Muscle layer of duodenum (tissue), 2 donors: ENCODE measurements around the gene FCHSD2.
"Not testable (repeated sequence)": the region's sequence is repeated elsewhere in the genome, so short reads cannot be mapped to it uniquely, and the experiment has no call there.

Experiments used
- H3K27ac ChIP-seq: one replicate; pipeline ENCODE4 v1.7.0; 2013; ENCODE audit warnings: mild to moderate bottlenecking, low read length
- H3K27me3 ChIP-seq: one replicate; pipeline ENCODE4 v1.7.0; 2013; ENCODE audit warnings: low read depth, mild to moderate bottlenecking, control low read depth, low read length
- H3K36me3 ChIP-seq, 2 donors: one replicate each; pipeline ENCODE4 v1.7.0; 2013; ENCODE audit warnings: low read length in 2 of 2, control low read depth in 1 of 2, mild to moderate bottlenecking in 1 of 2; ENCODE audit not compliant: insufficient read depth in 2 of 2, control insufficient read depth in 1 of 2
- H3K4me1 ChIP-seq, 2 donors: one replicate each; pipeline ENCODE4 v1.7.0; 2013; ENCODE audit warnings: low read length in 2 of 2, mild to moderate bottlenecking in 2 of 2, control low read depth in 1 of 2, moderate library complexity in 1 of 2; ENCODE audit not compliant: insufficient read depth in 2 of 2, control insufficient read depth in 1 of 2
- H3K4me3 ChIP-seq, 2 donors: one replicate each; pipeline ENCODE4 v1.7.0; 2013; ENCODE audit warnings: low read length in 2 of 2, low read depth in 1 of 2, mild to moderate bottlenecking in 1 of 2
- H3K9me3 ChIP-seq, 2 donors: one replicate each; pipeline ENCODE4 v1.7.0; 2013; ENCODE audit warnings: low read length in 2 of 2, control low read depth in 1 of 2, mild to moderate bottlenecking in 1 of 2; ENCODE audit not compliant: control insufficient read depth in 1 of 2
- donor health status: healthy.

Gene FCHSD2

DNA sequence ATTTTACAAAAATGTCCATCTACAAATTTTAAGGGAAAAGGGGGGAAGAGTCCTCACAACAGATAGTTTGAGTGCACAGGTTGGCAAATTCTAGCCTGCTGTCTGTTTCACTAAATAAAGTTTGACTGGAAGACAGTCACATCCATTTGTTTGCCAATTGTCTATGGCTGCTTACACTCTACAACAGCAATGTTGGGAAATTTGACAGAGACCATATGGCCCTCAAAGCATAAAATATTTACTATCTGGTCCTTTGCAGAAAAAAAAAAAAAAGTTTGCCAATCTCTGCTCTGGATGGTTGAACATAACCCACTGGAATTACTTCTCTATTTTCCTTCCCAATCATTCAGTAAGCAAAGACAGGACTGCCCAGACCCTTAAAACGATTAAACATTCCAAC, 88.2 kb downstream of the FCHSD2 start:
- H3K27ac ChIP-seq, result no peak overlapping the region
- no peak overlapping the region for H3K4me3 ChIP-seq
- peaks cover under 1 to 10% of the 10 kb centered on the region in 2 donors for H3K4me1 ChIP-seq
- H3K27me3 ChIP-seq, result no peaks in the 10 kb centered on the region
- no peaks in the 10 kb centered on the region for H3K9me3 ChIP-seq
- H3K36me3 ChIP-seq, result no peaks in the 10 kb centered on the region

DNA sequence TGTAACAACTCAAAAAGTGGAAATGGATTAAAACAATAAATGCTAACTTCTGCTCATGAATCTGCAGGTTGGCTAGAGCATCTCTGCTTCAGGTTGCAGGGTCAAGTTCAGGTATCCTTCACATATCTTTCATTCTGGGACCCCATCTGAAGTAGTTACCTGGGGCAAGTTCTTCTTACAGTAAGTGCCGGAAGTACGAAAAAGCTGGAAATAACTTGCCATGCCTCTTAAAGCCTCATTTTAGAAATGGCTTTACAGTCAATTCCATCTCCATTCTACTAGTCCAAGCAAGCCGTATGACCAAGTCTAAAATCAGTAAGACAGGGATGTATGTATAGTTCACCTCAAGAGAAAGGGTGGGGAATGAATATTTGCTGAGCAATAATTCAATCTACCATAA, 93.7 kb downstream of the FCHSD2 start:
- H3K27ac ChIP-seq, result no peak overlapping the region
- no peak overlapping the region for H3K4me3 ChIP-seq
- no peaks in the 10 kb centered on the region for H3K36me3 ChIP-seq
- peaks cover 4 to 8% of the 10 kb centered on the region in 2 donors for H3K4me1 ChIP-seq
- H3K27me3 ChIP-seq, result no peaks in the 10 kb centered on the region
- no peaks in the 10 kb centered on the region for H3K9me3 ChIP-seq

DNA sequence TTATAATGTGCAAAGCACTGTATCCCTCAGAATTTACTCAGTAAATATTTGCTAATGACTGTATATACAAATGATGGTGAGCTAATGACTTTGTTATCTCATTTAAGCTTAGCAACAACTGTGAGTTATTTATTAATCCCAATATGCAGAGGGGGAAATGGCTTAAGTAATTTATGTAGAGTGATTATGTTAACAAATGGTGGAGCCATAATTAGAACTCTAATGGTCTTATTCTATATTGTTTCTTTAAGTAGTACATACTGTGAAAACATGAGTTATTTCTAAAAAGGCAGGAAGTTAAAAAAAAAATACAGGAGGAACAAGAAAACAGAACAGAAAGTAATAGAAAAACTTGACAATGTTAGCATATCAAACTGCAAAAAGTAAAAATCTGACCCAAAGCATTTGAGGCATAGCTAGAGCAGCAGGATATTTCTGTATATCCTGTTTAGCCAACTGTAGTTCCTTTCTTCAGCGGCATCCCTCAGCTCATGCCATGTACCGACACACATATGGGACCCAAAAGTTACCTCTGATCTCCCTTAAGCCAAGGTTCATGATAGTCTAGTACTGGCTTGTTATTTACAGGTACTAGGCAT, 94.2 kb downstream of the FCHSD2 start:
- Histone ChIP-seq H3K36me3 (no peaks in the 10 kb centered on the region), H3K9me3 (no peaks in the 10 kb centered on the region), H3K27me3 (no peaks in the 10 kb centered on the region), H3K4me3 (no peak overlapping the region), H3K27ac (no peak overlapping the region), H3K4me1 (peaks cover 4 to 8% of the 10 kb centered on the region in 2 donors)

- Histone ChIP-seq H3K4me1 (no peaks in the 10 kb centered on the region), H3K9me3 (no peaks in the 10 kb centered on the region), H3K27ac (no peak overlapping the region), H3K36me3 (peaks cover 0 to 2% of the 10 kb centered on the region in 2 donors), H3K4me3 (no peak overlapping the region), H3K27me3 (no peaks in the 10 kb centered on the region)
Observed at GRCh38 chr11:73040046-73040445, 102.1 kb downstream of the FCHSD2 start.

DNA sequence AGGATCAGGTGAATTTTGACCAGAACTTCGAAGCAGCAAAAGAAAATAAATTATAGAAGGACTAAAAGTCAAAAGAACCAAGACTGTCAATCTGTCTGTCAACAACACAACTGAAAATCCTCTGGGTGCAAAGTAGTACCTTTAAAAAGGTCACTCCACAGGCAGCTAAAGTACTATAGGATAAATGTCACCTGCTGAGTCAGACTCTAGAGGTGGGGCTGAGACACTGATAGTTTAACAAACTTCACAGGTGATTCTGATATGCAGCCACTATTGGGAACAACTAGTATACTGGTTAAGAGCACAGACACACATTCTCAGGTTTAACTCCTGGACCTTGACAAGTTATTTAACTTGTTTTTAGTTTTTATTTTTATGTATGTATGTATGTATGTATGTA, 107.3 kb downstream of the FCHSD2 start:
- no peaks in the 10 kb centered on the region for H3K36me3 ChIP-seq
- H3K4me3 ChIP-seq, result no peak overlapping the region
- no peak overlapping the region for H3K27ac ChIP-seq
- H3K9me3 ChIP-seq, result no peaks in the 10 kb centered on the region
- no peaks in the 10 kb centered on the region for H3K27me3 ChIP-seq
- H3K4me1 ChIP-seq, result no peaks in the 10 kb centered on the region

- H3K4me3 ChIP-seq, result no peak overlapping the region
- H3K27me3 ChIP-seq, result no peaks in the 10 kb centered on the region
- no peaks in the 10 kb centered on the region for H3K36me3 ChIP-seq
- H3K27ac ChIP-seq, result no peak overlapping the region
- H3K4me1 ChIP-seq, result no peaks in the 10 kb centered on the region
- H3K9me3 ChIP-seq, result no peaks in the 10 kb centered on the region
Observed at GRCh38 chr11:73034331-73034730, 107.8 kb downstream of the FCHSD2 start.

DNA sequence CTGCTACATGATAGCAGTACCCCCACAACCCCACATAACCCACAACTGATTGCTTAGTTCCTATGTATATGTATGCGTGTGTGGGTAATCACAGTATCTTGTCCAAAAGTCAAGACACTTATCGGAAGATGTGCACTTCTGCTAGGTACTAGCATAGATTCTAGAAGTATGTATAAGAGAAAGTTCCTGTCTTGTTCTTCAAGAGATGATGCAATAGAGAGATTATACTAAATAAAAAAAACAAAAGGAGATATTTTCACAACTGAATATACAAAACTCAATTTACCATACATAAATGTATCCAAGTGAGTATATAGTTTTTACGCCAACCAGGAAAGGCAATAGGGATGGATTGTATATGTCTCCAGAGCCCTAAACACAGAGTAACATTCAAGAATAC, 112.0 kb downstream of the FCHSD2 start:
- Histone ChIP-seq H3K4me3 (no peak overlapping the region), H3K9me3 (peaks cover 0 to 1% of the 10 kb centered on the region in 2 donors), H3K27me3 (no peaks in the 10 kb centered on the region), H3K4me1 (no peaks in the 10 kb centered on the region), H3K36me3 (no peaks in the 10 kb centered on the region), H3K27ac (no peak overlapping the region)

- H3K27ac ChIP-seq, result no peak overlapping the region
- H3K4me1 ChIP-seq, result no peaks in the 10 kb centered on the region
Observed at GRCh38 chr11:73029403-73029802, 112.7 kb downstream of the FCHSD2 start.

GRCh38 chr11:73028611-73029010, 113.5 kb downstream of the FCHSD2 start:
- H3K4me3 ChIP-seq, result no peak overlapping the region
- peaks cover 0 to 12% of the 10 kb centered on the region in 2 donors for H3K9me3 ChIP-seq
- no peaks in the 10 kb centered on the region for H3K27me3 ChIP-seq
- no peaks in the 10 kb centered on the region for H3K36me3 ChIP-seq
- H3K4me1 ChIP-seq, result no peaks in the 10 kb centered on the region
- no peak overlapping the region for H3K27ac ChIP-seq

More at GRCh38 chr11:73029403-73029802, 112.7 kb downstream of the FCHSD2 start:
- H3K4me3 ChIP-seq, result no peak overlapping the region
- no peaks in the 10 kb centered on the region for H3K36me3 ChIP-seq
- no peaks in the 10 kb centered on the region for H3K27me3 ChIP-seq
- H3K9me3 ChIP-seq, result peaks cover 0 to 9% of the 10 kb centered on the region in 2 donors

DNA sequence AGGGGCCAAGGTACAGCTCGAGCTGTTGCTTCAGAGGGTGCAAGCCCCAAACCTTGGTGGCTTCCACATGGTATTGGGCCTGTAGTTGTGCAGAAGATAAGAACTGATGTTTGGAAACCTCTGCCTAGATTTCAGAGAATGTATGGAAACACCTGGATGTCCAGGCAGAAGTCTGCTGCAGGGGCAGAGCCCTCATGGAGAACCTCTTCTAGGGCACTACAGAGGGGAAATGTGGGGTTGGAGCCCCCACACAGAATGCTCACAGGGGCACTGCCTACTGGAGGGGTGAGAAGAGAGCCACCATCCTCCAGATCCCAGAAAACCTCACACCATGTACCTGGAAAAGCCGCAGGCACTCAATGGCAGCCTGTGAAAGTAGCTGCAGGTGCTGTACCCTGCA, 114.3 kb downstream of the FCHSD2 start:
- not testable (repeated sequence) for H3K36me3 ChIP-seq

GRCh38 chr11:73024639-73025038, 117.5 kb downstream of the FCHSD2 start:
- H3K36me3 ChIP-seq, result no peaks in the 10 kb centered on the region
- no peaks in the 10 kb centered on the region for H3K27me3 ChIP-seq
- peaks cover 0 to 16% of the 10 kb centered on the region in 2 donors for H3K9me3 ChIP-seq
- no peak overlapping the region for H3K27ac ChIP-seq
- H3K4me3 ChIP-seq, result no peak overlapping the region
- no peaks in the 10 kb centered on the region for H3K4me1 ChIP-seq

More for the DNA sequence above, 114.3 kb downstream of the FCHSD2 start:
- H3K4me1 ChIP-seq, H3K4me3 ChIP-seq, H3K27me3 ChIP-seq, H3K27ac ChIP-seq: not testable (repeated sequence)
- H3K9me3 ChIP-seq, result peaks cover 0 to 16% of the 10 kb centered on the region in 2 donors

DNA sequence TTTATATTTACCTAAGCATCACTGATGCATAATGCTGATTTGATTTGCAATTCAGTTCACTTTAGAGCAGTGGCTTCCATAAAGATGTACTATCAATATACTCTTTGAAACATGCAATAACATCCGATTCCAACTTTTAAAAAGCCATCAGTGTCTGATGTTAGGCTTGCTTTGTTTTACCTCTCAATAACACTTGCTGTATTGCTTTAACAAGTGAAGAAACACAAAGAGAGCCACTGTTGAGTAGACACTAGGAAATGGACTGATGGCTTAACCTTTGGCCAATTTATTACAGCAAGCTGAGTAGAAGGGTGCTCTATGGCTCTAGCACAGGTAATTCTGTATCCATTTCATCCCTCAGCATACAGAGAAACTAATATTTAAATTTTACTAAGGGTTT, 122.1 kb downstream of the FCHSD2 start:
- no peak overlapping the region for H3K4me3 ChIP-seq
- H3K9me3 ChIP-seq, result peaks cover 0 to 13% of the 10 kb centered on the region in 2 donors
- no peaks in the 10 kb centered on the region for H3K27me3 ChIP-seq
- no peaks in the 10 kb centered on the region for H3K4me1 ChIP-seq
- H3K36me3 ChIP-seq, result no peaks in the 10 kb centered on the region
- no peak overlapping the region for H3K27ac ChIP-seq
